ENCODE measurements around the gene DVL2.

DNA sequence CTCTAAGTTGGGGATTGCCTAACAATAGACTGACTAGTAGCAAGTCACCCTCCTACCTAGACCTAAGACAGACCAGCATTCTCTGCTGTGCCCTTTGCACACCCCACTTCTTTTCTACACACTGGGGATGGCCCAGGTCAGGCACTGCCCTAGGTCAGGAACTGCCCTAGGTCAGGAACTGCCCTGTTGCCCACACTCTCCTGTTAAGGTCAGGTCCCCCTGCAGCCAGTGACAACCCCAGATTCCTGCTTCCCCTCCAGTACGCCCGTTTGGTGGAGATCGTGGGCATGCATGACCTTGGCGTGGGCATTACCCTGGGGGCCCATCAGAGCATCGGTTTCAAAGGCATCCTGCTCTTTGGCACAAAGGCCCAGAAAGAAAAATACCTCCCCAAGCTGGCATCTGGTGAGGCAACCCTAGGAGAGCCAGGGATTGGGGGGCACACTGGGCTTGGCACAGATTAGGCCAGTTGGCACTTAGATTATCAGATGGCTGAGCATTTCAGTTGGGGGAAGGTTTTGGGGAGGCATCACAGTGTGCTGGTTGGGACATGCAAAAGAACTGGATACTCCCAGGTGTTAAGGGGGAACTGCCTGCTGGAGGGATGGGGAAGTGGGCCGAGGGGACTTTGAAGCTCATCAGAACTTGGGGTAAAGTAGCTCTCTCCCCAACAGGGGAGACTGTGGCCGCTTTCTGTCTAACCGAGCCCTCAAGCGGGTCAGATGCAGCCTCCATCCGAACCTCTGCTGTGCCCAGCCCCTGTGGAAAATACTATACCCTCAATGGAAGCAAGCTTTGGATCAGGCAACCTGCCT lies 12.8 kb downstream of the DVL2 start:
- TF ChIP-seq, protein P1, sequence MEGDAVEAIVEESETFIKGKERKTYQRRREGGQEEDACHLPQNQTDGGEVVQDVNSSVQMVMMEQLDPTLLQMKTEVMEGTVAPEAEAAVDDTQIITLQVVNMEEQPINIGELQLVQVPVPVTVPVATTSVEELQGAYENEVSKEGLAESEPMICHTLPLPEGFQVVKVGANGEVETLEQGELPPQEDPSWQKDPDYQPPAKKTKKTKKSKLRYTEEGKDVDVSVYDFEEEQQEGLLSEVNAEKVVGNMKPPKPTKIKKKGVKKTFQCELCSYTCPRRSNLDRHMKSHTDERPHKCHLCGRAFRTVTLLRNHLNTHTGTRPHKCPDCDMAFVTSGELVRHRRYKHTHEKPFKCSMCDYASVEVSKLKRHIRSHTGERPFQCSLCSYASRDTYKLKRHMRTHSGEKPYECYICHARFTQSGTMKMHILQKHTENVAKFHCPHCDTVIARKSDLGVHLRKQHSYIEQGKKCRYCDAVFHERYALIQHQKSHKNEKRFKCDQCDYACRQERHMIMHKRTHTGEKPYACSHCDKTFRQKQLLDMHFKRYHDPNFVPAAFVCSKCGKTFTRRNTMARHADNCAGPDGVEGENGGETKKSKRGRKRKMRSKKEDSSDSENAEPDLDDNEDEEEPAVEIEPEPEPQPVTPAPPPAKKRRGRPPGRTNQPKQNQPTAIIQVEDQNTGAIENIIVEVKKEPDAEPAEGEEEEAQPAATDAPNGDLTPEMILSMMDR (IDR thresholded peaks at IDR 0.05) = no peak
- no peak for TF ChIP-seq POLR2A (IDR thresholded peaks at IDR 0.05)
